ENCODE data around the gene FCHSD2.

Gene FCHSD2

GRCh38 chr11:72962084-72962483 lies 180.0 kb downstream of the FCHSD2 start:
- no peak for DNase-seq

- DNase-seq, result no peak
These were observed 182.0 kb downstream of the FCHSD2 start for GRCh38 chr11:72959998-72960731.

- DNase-seq, result no peak
These were observed 183.3 kb downstream of the FCHSD2 start for GRCh38 chr11:72958791-72959190.

GRCh38 chr11:72955466-72955865 lies 186.7 kb downstream of the FCHSD2 start:
- DNase-seq, result no peak

- no peak for DNase-seq
These were observed 187.3 kb downstream of the FCHSD2 start for GRCh38 chr11:72954860-72955259.

GRCh38 chr11:72953637-72954036 lies 188.5 kb downstream of the FCHSD2 start:
- no peak for DNase-seq

- no peak for DNase-seq
These were observed 190.2 kb downstream of the FCHSD2 start for GRCh38 chr11:72951888-72952287.

- DNase-seq, result no peak
These were observed 190.9 kb downstream of the FCHSD2 start for GRCh38 chr11:72951193-72951592.

- no peak for DNase-seq
These were observed 191.4 kb downstream of the FCHSD2 start for GRCh38 chr11:72950685-72951084.

GRCh38 chr11:72947229-72947628 lies 194.9 kb downstream of the FCHSD2 start:
- DNase-seq, result no peak

GRCh38 chr11:72943664-72944063 lies 198.5 kb downstream of the FCHSD2 start:
- DNase-seq, result no peak

GRCh38 chr11:72940417-72940816 lies 201.7 kb downstream of the FCHSD2 start:
- no peak for DNase-seq

- DNase-seq, result no peak
These were observed 203.1 kb downstream of the FCHSD2 start for GRCh38 chr11:72939031-72939430.

GRCh38 chr11:72937439-72937838 lies 204.7 kb downstream of the FCHSD2 start:
- DNase-seq, result no peak

- no peak for DNase-seq
These were observed 206.4 kb downstream of the FCHSD2 start for GRCh38 chr11:72935700-72936099.

- DNase-seq, result no peak
These were observed 210.0 kb downstream of the FCHSD2 start for GRCh38 chr11:72932132-72932570.

- DNase-seq, result no peak
These were observed 212.1 kb downstream of the FCHSD2 start for GRCh38 chr11:72930008-72930407.

GRCh38 chr11:72929256-72929655 lies 212.9 kb downstream of the FCHSD2 start:
- no peak for DNase-seq

GRCh38 chr11:72927380-72927779 lies 214.7 kb downstream of the FCHSD2 start:
- DNase-seq, result no peak

GRCh38 chr11:72926076-72926475 lies 216.0 kb downstream of the FCHSD2 start:
- DNase-seq, result no peak

- no peak for DNase-seq
These were observed 216.5 kb downstream of the FCHSD2 start for GRCh38 chr11:72925656-72926055.

GRCh38 chr11:72924568-72925190 lies 217.4 kb downstream of the FCHSD2 start:
- DNase-seq, result no peak

- no peak for DNase-seq
These were observed 220.9 kb downstream of the FCHSD2 start for GRCh38 chr11:72921028-72921716.

- no peak for DNase-seq
These were observed 222.1 kb downstream of the FCHSD2 start for GRCh38 chr11:72920001-72920400.

Data from activated T-cell treated with anti-CD3 and anti-CD28 coated beads, Interleukin-2, amount 50 U/mL, for 1 hour (primary cell).